Fibroblast of skin of left biceps (primary cell): ENCODE measurements around the gene TRIO.

Source experiments
- DNase-seq, 2 experiments: peaks; one replicate each; pipeline ENCODE4 v3.0.0-alpha.2; 2013; ENCODE audit warnings: low read depth in 2 of 2

The TRIO gene

GRCh38 chr5:14225173-14225834 lies 82.2 kb downstream of the TRIO start:
- DNase-seq: no peak

- DNase-seq: no peak
Measured at GRCh38 chr5:14226149-14226548, 83.0 kb downstream of the TRIO start.

GRCh38 chr5:14226554-14226953 lies 83.4 kb downstream of the TRIO start:
- DNase-seq: no peak

GRCh38 chr5:14226992-14227391 lies 83.8 kb downstream of the TRIO start:
- no peak for DNase-seq

- DNase-seq: no peak
Measured at GRCh38 chr5:14227513-14227912, 84.4 kb downstream of the TRIO start.

- DNase-seq: no peak
Measured at GRCh38 chr5:14228219-14228618, 85.1 kb downstream of the TRIO start.

- no peak for DNase-seq
Measured at GRCh38 chr5:14229181-14229580, 86.0 kb downstream of the TRIO start.

GRCh38 chr5:14229734-14230133 lies 86.6 kb downstream of the TRIO start:
- DNase-seq: no peak

GRCh38 chr5:14231156-14231555 lies 88.0 kb downstream of the TRIO start:
- DNase-seq: no peak

- DNase-seq: no peak
Measured at GRCh38 chr5:14231890-14232289, 88.7 kb downstream of the TRIO start.

- no peak for DNase-seq
Measured at GRCh38 chr5:14234204-14234603, 91.1 kb downstream of the TRIO start.

- no peak for DNase-seq
Measured at GRCh38 chr5:14235872-14236271, 92.7 kb downstream of the TRIO start.

- DNase-seq: no peak
Measured at GRCh38 chr5:14236757-14237156, 93.6 kb downstream of the TRIO start.

- DNase-seq: no peak
Measured at GRCh38 chr5:14237317-14238086, 94.4 kb downstream of the TRIO start.

- no peak for DNase-seq
Measured at GRCh38 chr5:14238272-14238671, 95.1 kb downstream of the TRIO start.

GRCh38 chr5:14239404-14239803 lies 96.3 kb downstream of the TRIO start:
- DNase-seq: no peak

GRCh38 chr5:14239951-14240350 lies 96.8 kb downstream of the TRIO start:
- DNase-seq: no peak

- DNase-seq: peak in 1 of 2 experiments; percentile 54
Measured at GRCh38 chr5:14240359-14240758, 97.2 kb downstream of the TRIO start.

GRCh38 chr5:14241141-14241540 lies 98.0 kb downstream of the TRIO start:
- DNase-seq: no peak

- no peak for DNase-seq
Measured at GRCh38 chr5:14242447-14242846, 99.3 kb downstream of the TRIO start.

GRCh38 chr5:14242871-14243383 lies 99.8 kb downstream of the TRIO start:
- no peak for DNase-seq

- no peak for DNase-seq
Measured at GRCh38 chr5:14243766-14244165, 100.6 kb downstream of the TRIO start.

GRCh38 chr5:14244721-14245120 lies 101.6 kb downstream of the TRIO start:
- no peak for DNase-seq
